Measurements from ENCODE around the gene OTX2.

- TF ChIP-seq CTCF (IDR thresholded peaks at IDR 0.05) (no peak), POLR2A (IDR thresholded peaks at IDR 0.05) (no peak)
Observed at GRCh38 chr14:56855891-56856461, 45.7 kb upstream of the OTX2 start.
